GM12873 (cell line): ENCODE data around the gene ATP8B2.

ENCODE experiments used
- TF ChIP-seq, protein P1 (sequence below): IDR thresholded peaks from 2 replicates; pipeline ENCODE4 v1.5.1; 2012; ENCODE audit warnings: low read depth, mild to moderate bottlenecking, moderate library complexity, low read length, control low read depth; ENCODE audit not compliant: insufficient read depth; ENCODE audit errors: missing control alignments

The ATP8B2 gene

GRCh38 chr1:154324669-154325582 is at the start of gene ATP8B2:
TSS of gene ATP8B2 (plus strand) at chr1:154325525. CDS start at chr1:154328142, 2,617 bp downstream.
- TF ChIP-seq, protein P1, sequence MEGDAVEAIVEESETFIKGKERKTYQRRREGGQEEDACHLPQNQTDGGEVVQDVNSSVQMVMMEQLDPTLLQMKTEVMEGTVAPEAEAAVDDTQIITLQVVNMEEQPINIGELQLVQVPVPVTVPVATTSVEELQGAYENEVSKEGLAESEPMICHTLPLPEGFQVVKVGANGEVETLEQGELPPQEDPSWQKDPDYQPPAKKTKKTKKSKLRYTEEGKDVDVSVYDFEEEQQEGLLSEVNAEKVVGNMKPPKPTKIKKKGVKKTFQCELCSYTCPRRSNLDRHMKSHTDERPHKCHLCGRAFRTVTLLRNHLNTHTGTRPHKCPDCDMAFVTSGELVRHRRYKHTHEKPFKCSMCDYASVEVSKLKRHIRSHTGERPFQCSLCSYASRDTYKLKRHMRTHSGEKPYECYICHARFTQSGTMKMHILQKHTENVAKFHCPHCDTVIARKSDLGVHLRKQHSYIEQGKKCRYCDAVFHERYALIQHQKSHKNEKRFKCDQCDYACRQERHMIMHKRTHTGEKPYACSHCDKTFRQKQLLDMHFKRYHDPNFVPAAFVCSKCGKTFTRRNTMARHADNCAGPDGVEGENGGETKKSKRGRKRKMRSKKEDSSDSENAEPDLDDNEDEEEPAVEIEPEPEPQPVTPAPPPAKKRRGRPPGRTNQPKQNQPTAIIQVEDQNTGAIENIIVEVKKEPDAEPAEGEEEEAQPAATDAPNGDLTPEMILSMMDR, result peak; percentile 97

DNA sequence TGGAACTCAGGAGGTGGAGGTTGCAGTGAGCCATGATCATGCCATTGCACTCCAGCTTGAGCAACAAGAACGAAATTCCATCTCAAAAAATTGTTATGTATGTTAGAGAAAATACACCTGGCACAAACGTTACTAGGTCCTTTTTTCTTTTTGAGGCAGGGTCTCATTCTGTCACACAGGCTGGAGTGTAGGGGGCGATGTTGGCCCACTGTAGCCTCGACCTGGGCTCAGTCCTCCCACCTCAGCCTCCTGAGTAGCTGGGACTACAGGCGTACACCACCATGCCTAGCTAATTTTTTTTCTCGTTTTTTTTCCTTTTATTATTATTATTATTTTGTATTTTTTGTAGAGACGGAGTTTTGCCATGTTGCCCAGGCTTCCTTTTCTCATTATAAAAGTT is 48.5 kb upstream of the ATP8B2 start:
- TF ChIP-seq, protein P1, result peak; percentile 52

GRCh38 chr1:154288661-154289060 is 36.7 kb upstream of the ATP8B2 start:
- TF ChIP-seq, protein P1, result no peak

DNA sequence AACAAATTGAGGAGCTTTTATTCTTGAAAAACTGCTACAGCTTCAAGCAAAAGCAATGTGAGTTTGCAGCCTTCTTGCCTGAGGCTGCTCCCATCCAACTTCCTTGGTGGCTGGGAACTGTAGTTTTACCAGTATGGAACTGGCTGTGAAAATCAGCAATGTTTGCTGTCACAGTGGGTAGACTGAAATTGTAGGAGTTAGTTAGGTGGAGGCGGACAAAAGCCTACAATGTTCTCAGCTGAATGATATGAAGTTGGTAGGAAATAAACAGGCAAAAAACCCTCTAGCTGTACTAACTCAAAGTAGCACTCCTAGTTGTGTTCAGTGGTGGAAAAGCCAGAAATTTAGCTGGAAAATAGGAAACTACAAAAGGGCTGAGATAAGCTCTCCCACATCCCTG is 34.4 kb upstream of the ATP8B2 start:
- TF ChIP-seq, protein P1, result no peak

DNA sequence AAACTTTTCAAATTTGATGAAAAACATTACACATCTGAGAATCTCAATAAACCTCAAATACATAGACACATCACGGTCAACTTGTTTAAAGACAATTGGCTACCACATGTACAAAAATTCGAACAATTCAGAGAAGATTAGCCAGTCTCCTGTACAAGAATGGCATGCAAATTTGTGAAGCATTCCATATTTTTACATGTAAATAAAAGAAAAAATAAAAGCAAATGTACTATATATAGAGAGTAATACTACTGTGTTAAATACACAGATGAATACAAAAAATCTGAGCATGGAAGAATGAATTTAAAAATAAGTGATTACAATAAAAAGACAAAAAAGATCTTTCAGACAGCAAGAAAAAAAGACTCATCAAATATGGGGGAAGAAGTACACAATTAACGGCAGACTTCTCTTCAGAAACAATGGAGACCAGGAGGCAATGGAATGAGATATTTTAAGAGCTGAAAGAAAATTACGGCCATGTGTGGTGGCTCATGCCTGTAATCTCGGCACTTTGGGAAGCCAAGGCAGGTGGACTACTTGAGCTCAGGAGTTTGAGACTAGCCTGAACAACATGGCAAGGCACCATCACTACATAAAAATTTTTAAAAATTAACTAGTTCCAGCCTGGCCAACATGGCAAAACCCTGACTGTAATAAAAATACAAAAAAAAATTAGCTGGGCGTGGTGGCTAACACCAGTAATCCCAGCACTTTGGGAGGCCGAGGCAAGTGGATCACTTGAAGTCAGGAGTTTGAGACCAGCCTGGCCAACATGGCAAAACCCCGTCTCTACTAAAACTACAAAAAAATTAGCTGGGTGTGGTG is 29.7 kb upstream of the ATP8B2 start:
- TF ChIP-seq, protein P1, result no peak

GRCh38 chr1:154301582-154301981 is 23.7 kb upstream of the ATP8B2 start:
- TF ChIP-seq, protein P1, result no peak

DNA sequence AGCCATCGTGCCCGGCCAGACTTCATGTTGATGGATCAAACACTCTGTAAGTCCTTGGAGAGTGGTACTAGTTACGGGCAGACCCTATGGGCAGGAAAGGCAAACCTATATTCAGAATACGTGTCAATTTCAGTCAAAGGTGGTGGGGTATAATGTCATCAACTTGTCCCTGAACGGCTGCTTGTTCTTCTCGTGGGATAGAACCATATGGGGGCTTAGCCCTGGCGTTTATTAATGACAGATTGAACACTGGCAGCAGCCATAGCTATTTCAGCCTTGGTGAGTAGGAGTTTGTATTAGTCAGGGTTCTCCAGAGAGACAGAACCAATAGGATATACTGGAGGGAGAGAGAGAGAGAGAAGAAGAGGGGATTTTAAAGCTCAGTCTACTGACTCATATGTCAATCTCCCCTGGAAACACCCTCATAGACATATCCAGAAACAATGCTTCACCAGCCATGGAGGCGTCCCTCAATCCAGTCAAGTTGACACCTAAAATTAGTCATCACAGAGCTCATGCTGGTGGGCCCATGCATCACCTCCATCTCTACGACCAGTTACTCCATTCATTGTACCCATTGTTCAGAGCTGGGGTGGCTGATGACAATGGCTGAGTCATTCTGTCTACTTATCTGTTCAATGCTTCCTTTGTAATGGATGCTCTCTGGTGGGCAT is 20.5 kb upstream of the ATP8B2 start:
- TF ChIP-seq, protein P1, result no peak
